ENCODE measurements around the gene PPP2R5A.

- no peak for TF ChIP-seq CTCF (IDR thresholded peaks at IDR 0.05)
- TF ChIP-seq POLR2A (IDR thresholded peaks at IDR 0.05) = no peak
Measured at GRCh38 chr1:212364985-212365384, 79.8 kb downstream of the PPP2R5A start.

Data from breast epithelium (tissue), 3 donors.